SK-N-MC (cell line): Measurements from ENCODE around the gene POLH.
"Not testable (repeated sequence)": the region's sequence is repeated elsewhere in the genome, so short reads cannot be mapped to it uniquely, and the experiment has no call there.

Source experiments
- DNase-seq: peaks from one replicate; pipeline ENCODE4 v3.0.0-alpha.2; 2011; ENCODE audit warnings: low read depth, low spot score
- H3K27ac ChIP-seq: fragments of 200-600 bp; sonication (generic); 2 replicates; pipeline ENCODE4 v1.5.1; 2016; ENCODE audit warnings: mixed run types
- H3K36me3 ChIP-seq: fragments of 200-600 bp; sonication (generic); 2 replicates; pipeline ENCODE4 v1.6.1; 2017; ENCODE audit warnings: antibody characterized with exemption, low read length, mixed read lengths; ENCODE audit not compliant: insufficient read depth
- H3K4me3 ChIP-seq: fragments of 200-600 bp; sonication (generic); 2 replicates; pipeline ENCODE4 v1.5.1; 2016
- H3K9ac ChIP-seq: fragments of 200-600 bp; sonication (generic); 2 replicates; pipeline ENCODE4 v1.8.0; 2017; ENCODE audit warnings: mixed run types, mixed read lengths; ENCODE audit not compliant: insufficient read length
- H3K9me3 ChIP-seq: fragments of 200-600 bp; sonication (generic); 2 replicates; pipeline ENCODE4 v1.6.1; 2017; ENCODE audit warnings: low read depth, mild to moderate bottlenecking, antibody characterized with exemption, low read length, moderate library complexity, mixed read lengths
- EZH2 ChIP-seq: fragments of 200-600 bp; sonication (generic); IDR thresholded peaks from one replicate; pipeline ENCODE4 v1.6.1; 2017; ENCODE audit warnings: antibody characterized with exemption
- FOXP2 ChIP-seq: optimal IDR thresholded peaks from 2 replicates; pipeline ENCODE3; 2011; ENCODE audit warnings: mild to moderate bottlenecking, moderate library complexity; ENCODE audit not compliant: insufficient read depth; ENCODE audit errors: extremely low read length, control extremely low read depth
- POLR2AphosphoS5 ChIP-seq: IDR thresholded peaks from 2 replicates; pipeline ENCODE4 v1.6.1; 2012; ENCODE audit warnings: mild to moderate bottlenecking, low read depth, low read length, borderline replicate concordance

The POLH gene

GRCh38 chr6:43657221-43657802, 81.3 kb downstream of the POLH start:
- no peak for TF ChIP-seq FOXP2
- TF ChIP-seq EZH2: no peak
- no peak for TF ChIP-seq POLR2AphosphoS5
- DNase-seq: no peak
- no peaks in the 10 kb centered on the region for H3K9me3 ChIP-seq
- no peak overlapping the region for H3K9ac ChIP-seq
- no peak overlapping the region for H3K4me3 ChIP-seq
- no peaks in the 10 kb centered on the region for H3K36me3 ChIP-seq
- H3K27ac ChIP-seq: no peak overlapping the region

- H3K27ac ChIP-seq: no peak overlapping the region
Observed at GRCh38 chr6:43658161-43658560, 82.2 kb downstream of the POLH start.

GRCh38 chr6:43662948-43663347, 87.0 kb downstream of the POLH start:
- H3K9me3 ChIP-seq, DNase-seq, H3K9ac ChIP-seq, H3K27ac ChIP-seq, H3K36me3 ChIP-seq, H3K4me3 ChIP-seq: not testable (repeated sequence)

More at GRCh38 chr6:43658161-43658560, 82.2 kb downstream of the POLH start:
- DNase-seq: no peak
- Histone ChIP-seq H3K4me3 (no peak overlapping the region), H3K9ac (no peak overlapping the region), H3K36me3 (no peaks in the 10 kb centered on the region), H3K9me3 (no peaks in the 10 kb centered on the region)
- TF ChIP-seq EZH2 (no peak), POLR2AphosphoS5 (no peak), FOXP2 (no peak)
